Heart right ventricle (tissue), 16 donors: Measurements from ENCODE around the gene APMAP. TPM values are rescaled to one million over a fixed set of nuclear protein-coding genes. Genes with fewer than 3 reads are reported as not detected.

Experiments
- ATAC-seq, 8 donors: fragments of 200-7000 bp; cut with Tn5 transposase; one replicate each; pipeline ENCODE4 v1.9.1; 2020; ENCODE audit warnings: mild to moderate bottlenecking in 8 of 8, moderate library complexity in 8 of 8, moderate number of reproducible peaks in 1 of 8
- DNase-seq, 2 donors: peaks; one replicate each; pipeline ENCODE4 v3.0.0-alpha.2; 2020
- H3K27ac ChIP-seq, 10 donors: fragments of 200-600 bp; sonication (generic) in 2 of 10; one replicate each; pipeline versions ENCODE4 v1.5.0 to v1.8.0; 2020 to 2022; ENCODE audit warnings: mild to moderate bottlenecking in 3 of 10
- H3K27me3 ChIP-seq, 7 donors: fragments of 200-600 bp; one replicate each; pipeline ENCODE4 v1.8.0; 2021 to 2022; ENCODE audit warnings: mild to moderate bottlenecking in 2 of 7
- H3K36me3 ChIP-seq, 9 donors: fragments of 200-600 bp; sonication (generic) in 1 of 9; one replicate each; pipeline versions ENCODE4 v1.5.0 to v1.8.0; 2020 to 2022; ENCODE audit warnings: mild to moderate bottlenecking in 2 of 9
- H3K4me1 ChIP-seq, 9 donors: fragments of 200-600 bp; sonication (generic) in 1 of 9; one replicate each; pipeline versions ENCODE4 v1.5.0 to v1.8.0; 2020 to 2022; ENCODE audit warnings: mild to moderate bottlenecking in 4 of 9
- H3K4me3 ChIP-seq, 10 donors: fragments of 200-600 bp; sonication (generic) in 2 of 10; one replicate each; pipeline versions ENCODE4 v1.5.0 to v1.8.0; 2020 to 2022; ENCODE audit warnings: mild to moderate bottlenecking in 7 of 10, moderate library complexity in 2 of 10
- H3K9me3 ChIP-seq, 11 donors: fragments of 200-600 bp in 10 of 11; sonication (generic) in 2 of 11; one replicate each; pipeline versions ENCODE4 v1.5.0 to v1.8.0; 2013 to 2022; ENCODE audit warnings: mild to moderate bottlenecking in 2 of 11, control low read depth in 1 of 11, moderate library complexity in 1 of 11
- CTCF ChIP-seq, 9 donors: fragments of 200-600 bp; sonication (generic) in 2 of 9; IDR thresholded peaks; one replicate each; pipeline versions ENCODE4 v1.5.0 to v1.8.0; 2021 to 2022; ENCODE audit warnings: antibody characterized with exemption in 9 of 9, mild to moderate bottlenecking in 5 of 9, moderate library complexity in 1 of 9
- WGBS, 2 donors: extraction: QIAGEN DNeasy Blood & Tissue Kit; methylation state at CpG; one replicate each; pipeline ENCODE4 v1.1.7; 2013; ENCODE audit warnings: inconsistent platforms in 1 of 2; 5-methylcytosine and 5-hydroxymethylcytosine counted together
- intact Hi-C, 10 donors: fragments of 100-400 bp; cut with DNase I; formaldehyde crosslinking; loops; one replicate each; pipeline versions ENCODE4 v1.11.1 to v1.14.2; 2022
- polyA plus RNA-seq, 2 donors: library from polyadenylated mRNA; stranded (reverse); fragments of 200-250 nt; gene quantifications; one replicate each; pipeline ENCODE4 v1.2.3, GENCODE V29; 2013
- total RNA-seq, 10 donors: library from RNA; stranded (reverse); fragmentation: NEBNext Ultra II Directional in 3 of 10; extraction: Animal tissue kit (Norgen Biotek cat#: 25700) in 3 of 10; gene quantifications; one replicate each; pipeline versions ENCODE4 v1.2.1 to v1.2.4, GENCODE V29; 2021 to 2023
- donor health status: Arrhythmogenic right ventricular cardiomyopathy.
- donor health status: ischemic (EF 13 %, LVEDD 7.1; RV severe dilation, severe dysfunction).
- donor health status: healthy with polysubstance abuse.
- donor health status: DM: no; HTN: yes; CAD: no.
- donor health status: DM: no; HTN: no; CAD: no.
- donor health status: ischemic (EF 25% LVEDD 6.9; RV normal size, moderate dysfunction).
- donor health status: ischemic (EF 25% LVEDD 5.7; RV mildly dilated, moderate dysfunction).
- donor health status: healthy.
- donor health status: DM: yes; HTN: yes; CAD: no.
- donor health status: Ischemic cardiomyopathy.
- donor health status: ischemic (EF 35%, LVEDD 5.7; RV mildly dilated, moderate dysfunction).
- donor health status: nonischemic (EF 11% LVEDD 7.7; RV severe dilation, severe dysfunction).
- donor health status: DM: yes; HTN: yes; CAD: no.
- donor health status: PGD.
- donor health status: ischemic (EF 29% LVEDD 5.4; RV normal size, mild dysfunction).
- donor health status: nonischemic (EF 23%, LVEDD 6.1; RV moderate dilation, normal function).

Gene APMAP
- total and polyA plus RNA-seq, 12 donors: 15.3 to 48.5 (median 33.1) TPM

GRCh38 chr20:24942679-24943078 lies 49.9 kb downstream of the APMAP start:
- 76 to 89% methylated on average over 6 of the region's 6 CpGs for WGBS, 2 donors
- no peaks in the 10 kb centered on the region for H3K4me1 ChIP-seq
- H3K27ac ChIP-seq: no peak overlapping the region
- no peak overlapping the region for H3K4me3 ChIP-seq
- no peak for ATAC-seq
- H3K9me3 ChIP-seq: peaks cover 0 to 45% (median 13%) of the 10 kb centered on the region in 11 donors
- no peaks in the 10 kb centered on the region for H3K27me3 ChIP-seq
- intact Hi-C loops: no loop called here
- DNase-seq: no peak
- no peaks in the 10 kb centered on the region for H3K36me3 ChIP-seq
- no peak for TF ChIP-seq CTCF (IDR thresholded peaks at IDR 0.05)

- no peak overlapping the region for H3K27ac ChIP-seq
- H3K27me3 ChIP-seq: no peaks in the 10 kb centered on the region
- no peak overlapping the region for H3K4me3 ChIP-seq
- no peak for TF ChIP-seq CTCF (IDR thresholded peaks at IDR 0.05)
- intact Hi-C loops: no loop called here
- peaks cover 0 to 23% (median 4%) of the 10 kb centered on the region in 11 donors for H3K9me3 ChIP-seq
- H3K36me3 ChIP-seq: no peaks in the 10 kb centered on the region
- no peaks in the 10 kb centered on the region for H3K4me1 ChIP-seq
- no peak for ATAC-seq
- no peak for DNase-seq
- WGBS, 2 donors: 60 to 75% methylated on average over 4 of the region's 4 CpGs
These were observed 53.5 kb downstream of the APMAP start for GRCh38 chr20:24939036-24939435.

GRCh38 chr20:24938498-24938897 lies 54.1 kb downstream of the APMAP start:
- Histone ChIP-seq H3K27ac (no peak overlapping the region), H3K4me1 (no peaks in the 10 kb centered on the region), H3K27me3 (no peaks in the 10 kb centered on the region), H3K9me3 (peaks cover 0 to 23% (median 4%) of the 10 kb centered on the region in 11 donors), H3K4me3 (no peak overlapping the region), H3K36me3 (no peaks in the 10 kb centered on the region)
- WGBS, 2 donors: 78 to 83% methylated on average over 5 of the region's 5 CpGs
- intact Hi-C loops: no loop called here
- DNase-seq (no peak), ATAC-seq (no peak)
- TF ChIP-seq CTCF (IDR thresholded peaks at IDR 0.05): no peak

- no peak for TF ChIP-seq CTCF (IDR thresholded peaks at IDR 0.05)
- ATAC-seq (no peak), DNase-seq (no peak)
- Histone ChIP-seq H3K36me3 (no peaks in the 10 kb centered on the region), H3K27ac (no peak overlapping the region), H3K4me1 (peaks cover 0 to 2% (median 0%) of the 10 kb centered on the region in 9 donors), H3K27me3 (no peaks in the 10 kb centered on the region), H3K9me3 (peaks cover 0 to 23% (median 4%) of the 10 kb centered on the region in 11 donors), H3K4me3 (no peak overlapping the region)
- WGBS, 2 donors: 38 to 90% methylated on average over 1 of the region's 1 CpG
- intact Hi-C loops: no loop called here
These were observed 55.0 kb downstream of the APMAP start for GRCh38 chr20:24937579-24937978.
